H9 (cell line): ENCODE results near the gene NRCAM. TPM values are rescaled to one million over a fixed set of nuclear protein-coding genes. Genes with fewer than 3 reads are reported as not detected.

Experiments used
- DNase-seq: peaks from one replicate; pipeline ENCODE4 v3.0.0-alpha.2; 2017
- H2AFZ ChIP-seq: one replicate; pipeline ENCODE4 v1.6.1; 2013; ENCODE audit warnings: mild to moderate bottlenecking, low read length, control low read depth, moderate library complexity
- H2AK5ac ChIP-seq: 2 replicates; pipeline ENCODE4 v1.6.1; 2013; ENCODE audit warnings: low read length, control low read depth, mixed read lengths; ENCODE audit not compliant: insufficient read length
- H2BK120ac ChIP-seq: one replicate; pipeline ENCODE4 v1.6.1; 2013; ENCODE audit warnings: low read depth, mild to moderate bottlenecking, low read length, control low read depth, inconsistent platforms; ENCODE audit not compliant: poor library complexity, severe bottlenecking
- H2BK12ac ChIP-seq: 2 replicates; pipeline ENCODE4 v1.6.1; 2013; ENCODE audit warnings: low read length, control low read depth, mixed read lengths, low read depth; ENCODE audit not compliant: insufficient read length
- H2BK15ac ChIP-seq: 2 replicates; pipeline ENCODE4 v1.6.1; 2013; ENCODE audit warnings: low read depth, low read length, control low read depth
- H2BK20ac ChIP-seq: one replicate; pipeline ENCODE4 v1.6.1; 2013; ENCODE audit warnings: low read depth, mild to moderate bottlenecking, low read length, control low read depth, inconsistent platforms; ENCODE audit not compliant: poor library complexity, severe bottlenecking
- H2BK5ac ChIP-seq: 2 replicates; pipeline ENCODE4 v1.6.1; 2013; ENCODE audit warnings: low read length, control low read depth, mixed read lengths; ENCODE audit not compliant: insufficient read length
- H3K14ac ChIP-seq: 2 replicates; pipeline ENCODE4 v1.6.1; 2013; ENCODE audit warnings: low read length, control low read depth; ENCODE audit not compliant: insufficient read depth
- H3K18ac ChIP-seq: 2 replicates; pipeline ENCODE4 v1.6.1; 2013; ENCODE audit warnings: low read depth, mild to moderate bottlenecking, mixed read lengths, low read length, control low read depth; ENCODE audit not compliant: insufficient read length
- H3K23ac ChIP-seq: 2 replicates; pipeline ENCODE4 v1.6.1; 2013; ENCODE audit warnings: low read length, control low read depth, mixed read lengths, low read depth; ENCODE audit not compliant: insufficient read length
- H3K23me2 ChIP-seq: 2 replicates; pipeline ENCODE4 v1.6.1; 2013; ENCODE audit warnings: low read depth, mild to moderate bottlenecking, mixed read lengths, low read length, control low read depth; ENCODE audit not compliant: insufficient read length, poor library complexity, severe bottlenecking
- H3K27ac ChIP-seq: 2 replicates; pipeline ENCODE4 v1.5.1; 2013; ENCODE audit warnings: low read length, control low read depth, mixed read lengths, low read depth; ENCODE audit not compliant: insufficient read length
- H3K27me3 ChIP-seq: 2 replicates; pipeline ENCODE4 v1.6.1; 2013; ENCODE audit warnings: low read length, control low read depth, inconsistent platforms; ENCODE audit not compliant: insufficient read depth
- H3K4ac ChIP-seq: 2 replicates; pipeline ENCODE4 v1.6.1; 2013; ENCODE audit warnings: low read depth, mild to moderate bottlenecking, control low read depth, inconsistent platforms, low read length, moderate library complexity
- H3K4me1 ChIP-seq: 2 replicates; pipeline ENCODE4 v1.6.1; 2013; ENCODE audit warnings: low read length, control low read depth, inconsistent platforms; ENCODE audit not compliant: insufficient read depth
- H3K4me2 ChIP-seq: 2 replicates; pipeline ENCODE4 v1.6.1; 2013; ENCODE audit warnings: low read length, control low read depth, mixed read lengths; ENCODE audit not compliant: insufficient read length, insufficient read depth
- H3K56ac ChIP-seq: 2 replicates; pipeline ENCODE4 v1.6.1; 2013; ENCODE audit warnings: low read depth, mild to moderate bottlenecking, mixed read lengths, low read length, control low read depth; ENCODE audit not compliant: insufficient read length
- H3K79me1 ChIP-seq: 2 replicates; pipeline ENCODE4 v1.6.1; 2013; ENCODE audit warnings: low read depth, mild to moderate bottlenecking, moderate library complexity, low read length, control low read depth, inconsistent platforms; ENCODE audit not compliant: insufficient read depth, poor library complexity, severe bottlenecking
- H3K79me2 ChIP-seq: 2 replicates; pipeline ENCODE4 v1.6.1; 2013; ENCODE audit warnings: low read length, control low read depth, inconsistent platforms; ENCODE audit not compliant: insufficient read depth
- H3K9ac ChIP-seq: 2 replicates; pipeline ENCODE4 v1.6.1; 2013; ENCODE audit warnings: low read length, control low read depth, mixed read lengths; ENCODE audit not compliant: insufficient read length; ENCODE audit errors: extremely low read depth
- H3K9me3 ChIP-seq: one replicate; pipeline ENCODE4 v1.6.1; 2013; ENCODE audit warnings: low read depth, low read length, inconsistent platforms; ENCODE audit not compliant: control insufficient read depth
- H3T11ph ChIP-seq: one replicate; pipeline ENCODE4 v1.6.1; 2013; ENCODE audit warnings: mild to moderate bottlenecking, low read length, control low read depth, inconsistent platforms
- H4K20me1 ChIP-seq: one replicate; pipeline ENCODE4 v1.6.1; 2013; ENCODE audit not compliant: control insufficient read depth, insufficient read length, insufficient read depth
- H4K5ac ChIP-seq: 2 replicates; pipeline ENCODE4 v1.6.1; 2013; ENCODE audit warnings: low read depth, mild to moderate bottlenecking, mixed read lengths, low read length, control low read depth; ENCODE audit not compliant: insufficient read length
- H4K8ac ChIP-seq: replicated peaks from 2 replicates; pipeline ENCODE4 v1.6.1; 2013; ENCODE audit warnings: low read length, control low read depth, mixed read lengths, low read depth; ENCODE audit not compliant: insufficient read length
- H4K91ac ChIP-seq: 2 replicates; pipeline ENCODE4 v1.6.1; 2013; ENCODE audit warnings: low read depth, mild to moderate bottlenecking, moderate library complexity, mixed read lengths, low read length, control low read depth; ENCODE audit not compliant: insufficient read length
- H3K27ac Mint-ChIP-seq, 3 experiments: 2 replicates in 2 of 3; 3 replicates in 1 of 3; pipeline ENCODE4 v1.8.0; 2020 to 2021; ENCODE audit warnings: mixed read lengths in 3 of 3, mild to moderate bottlenecking in 1 of 3, moderate library complexity in 1 of 3
- H3K27me3 Mint-ChIP-seq: 2 replicates; pipeline ENCODE4 v1.8.0; 2021; ENCODE audit warnings: low read depth, mild to moderate bottlenecking, moderate library complexity, mixed read lengths
- H3K36me3 Mint-ChIP-seq, 3 experiments: 2 replicates in 2 of 3; 3 replicates in 1 of 3; pipeline ENCODE4 v1.8.0; 2020 to 2021; ENCODE audit warnings: low read depth in 3 of 3, mixed read lengths in 3 of 3; ENCODE audit not compliant: insufficient read depth in 1 of 3
- H3K4me1 Mint-ChIP-seq, 2 experiments: 2 replicates each; pipeline ENCODE4 v1.8.0; 2020; ENCODE audit warnings: mixed read lengths in 2 of 2
- H3K4me3 Mint-ChIP-seq, 2 experiments: 2 replicates in 1 of 2; 3 replicates in 1 of 2; pipeline ENCODE4 v1.8.0; 2020 to 2021; ENCODE audit warnings: mild to moderate bottlenecking in 2 of 2, mixed read lengths in 2 of 2, moderate library complexity in 1 of 2
- H3K9me3 Mint-ChIP-seq, 2 experiments: 2 replicates in 1 of 2; 3 replicates in 1 of 2; pipeline ENCODE4 v1.8.0; 2020; ENCODE audit warnings: mild to moderate bottlenecking in 2 of 2, mixed read lengths in 2 of 2, moderate library complexity in 1 of 2
- CTCF ChIP-seq: fragments of 200-600 bp; sonication (generic); conservative IDR thresholded peaks from 3 replicates; pipeline ENCODE4 v1.8.0; 2021; ENCODE audit warnings: antibody characterized with exemption, mild to moderate bottlenecking
- WGBS: extraction: QIAGEN DNeasy Blood & Tissue Kit; methylation state at CpG from one replicate; pipeline ENCODE4 v1.1.7; 2013; ENCODE audit warnings: missing lambda C conversion rate, low lambda C conversion rate, mixed read lengths; ENCODE audit not compliant: insufficient read length; ENCODE audit errors: extremely low coverage; 5-methylcytosine and 5-hydroxymethylcytosine counted together
- total RNA-seq: library from RNA; stranded (reverse); gene quantifications from 2 replicates; pipeline ENCODE4 v1.2.1, GENCODE V29; 2021

NRCAM gene
- total RNA-seq, 1 experiment from 2014 or later = 2.3 TPM

DNA sequence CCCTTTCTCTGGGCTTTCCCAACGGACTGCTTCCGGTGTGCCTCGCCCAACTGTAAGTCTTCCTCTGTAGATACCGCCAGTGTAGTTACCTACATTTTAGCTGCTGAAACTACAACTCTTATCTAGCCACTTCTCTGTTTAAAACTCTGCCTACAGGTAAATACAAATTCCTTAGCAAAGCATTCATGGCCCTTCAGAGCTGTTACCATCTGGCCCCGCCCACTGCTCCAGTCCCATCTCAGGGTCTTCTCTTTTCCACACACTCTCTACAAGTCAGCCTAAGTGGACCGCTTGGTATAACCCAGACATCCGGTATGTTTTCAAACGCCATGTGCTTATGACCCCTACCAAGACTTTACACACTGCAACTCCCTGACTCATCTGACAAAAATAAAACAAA lies 285.1 kb downstream of the NRCAM start:
- H3K27ac ChIP-seq = no peak overlapping the region
- Mint-ChIP-seq H3K27me3 (no peaks in the 10 kb centered on the region), H3K36me3 (no peaks in the 10 kb centered on the region), H3K4me3 (no peak overlapping the region), H3K9me3 (no peaks in the 10 kb centered on the region), H3K27ac (0 out of 7 replicates have a peak overlapping the region, but pooled peaks of 1 of the 3 experiments have one; percentile 29), H3K4me1 (peaks cover 11 to 15% of the 10 kb centered on the region in 2 experiments)
- H3K4me2 ChIP-seq = no peak overlapping the region
- no peak overlapping the region for H2BK12ac ChIP-seq
- H3K23ac ChIP-seq = no peak overlapping the region
- H3K27me3 ChIP-seq = no peaks in the 10 kb centered on the region
- no peaks in the 10 kb centered on the region for H3K79me2 ChIP-seq
- H3K56ac ChIP-seq = no peak overlapping the region
- no peak overlapping the region for H3K14ac ChIP-seq
- no peak overlapping the region for H4K5ac ChIP-seq
- TF ChIP-seq CTCF = no peak
- H3K4ac ChIP-seq = no peak overlapping the region
- H3K23me2 ChIP-seq = no peaks in the 10 kb centered on the region
- no peak overlapping the region for H2AFZ ChIP-seq
- no CpG with 5 or more reads among the region's 8 CpGs for WGBS
- DNase-seq = no peak
- H4K91ac ChIP-seq = no peak overlapping the region
- H3K9ac ChIP-seq = no peak overlapping the region
- no peak overlapping the region for H3K18ac ChIP-seq
- no peaks in the 10 kb centered on the region for H3K79me1 ChIP-seq
- no peak overlapping the region for H2BK15ac ChIP-seq
- H4K20me1 ChIP-seq = no peaks in the 10 kb centered on the region
- no peaks in the 10 kb centered on the region; the same call in 1 of the 2 replicates for H3K4me1 ChIP-seq
- H2BK5ac ChIP-seq = no peak overlapping the region
- H4K8ac ChIP-seq = no peak overlapping the region
- H2BK20ac ChIP-seq = no peak overlapping the region
- no peak overlapping the region for H2AK5ac ChIP-seq
- H2BK120ac ChIP-seq = no peak overlapping the region
- no peak overlapping the region for H3T11ph ChIP-seq
- no peaks in the 10 kb centered on the region for H3K9me3 ChIP-seq
